ENCODE results near the gene NLK.
"Not testable (repeated sequence)": the region's sequence is repeated elsewhere in the genome, so short reads cannot be mapped to it uniquely, and the experiment has no call there.

Gene NLK

GRCh38 chr17:28235066-28235700 is 192.7 kb downstream of the NLK start:
- DNase-seq: not testable (repeated sequence)

- not testable (repeated sequence) for DNase-seq
Measured at GRCh38 chr17:28236033-28236653, 193.7 kb downstream of the NLK start.

- not testable (repeated sequence) for DNase-seq
Measured at GRCh38 chr17:28238547-28239270, 196.2 kb downstream of the NLK start.

GRCh38 chr17:28239271-28239624 is 196.8 kb downstream of the NLK start:
- DNase-seq: no peak

GRCh38 chr17:28240688-28241340 is 198.3 kb downstream of the NLK start:
- DNase-seq: no peak

- no peak for DNase-seq
Measured at GRCh38 chr17:28242791-28243190, 200.3 kb downstream of the NLK start.

GRCh38 chr17:28243268-28243667 is 200.8 kb downstream of the NLK start:
- not testable (repeated sequence) for DNase-seq

GRCh38 chr17:28244446-28244845 is 202.0 kb downstream of the NLK start:
- DNase-seq: no peak
